Psoas muscle (tissue), 8 donors: ENCODE measurements around the gene FXYD2. TPM values are rescaled to one million over a fixed set of nuclear protein-coding genes. Genes with fewer than 3 reads are reported as not detected.

ENCODE experiments used
- ATAC-seq, 4 donors: fragments of 200-7000 bp; cut with Tn5 transposase; one replicate each; pipeline ENCODE4 v1.9.1; 2020; ENCODE audit warnings: moderate library complexity in 3 of 4, mild to moderate bottlenecking in 2 of 4
- DNase-seq, 2 donors: peaks; one replicate each; pipeline ENCODE4 v3.0.0-alpha.2; 2020
- H3K27ac ChIP-seq: fragments of 200-600 bp; one replicate; pipeline ENCODE4 v1.8.0; 2022
- H3K27me3 ChIP-seq, 3 donors: fragments of 200-600 bp in 1 of 3; one replicate each; pipeline versions ENCODE4 v1.6.1 to v1.8.0; 2013 to 2022; ENCODE audit warnings: low read length in 2 of 3, mild to moderate bottlenecking in 2 of 3, moderate library complexity in 1 of 3; ENCODE audit not compliant: insufficient read depth in 3 of 3
- H3K36me3 ChIP-seq, 2 donors: fragments of 200-600 bp in 1 of 2; one replicate each; pipeline versions ENCODE4 v1.6.1 to v1.8.0; 2013 to 2022; ENCODE audit warnings: low read depth in 1 of 2, mild to moderate bottlenecking in 1 of 2, moderate library complexity in 1 of 2; ENCODE audit not compliant: insufficient read depth in 1 of 2
- H3K4me1 ChIP-seq: fragments of 200-600 bp; one replicate; pipeline ENCODE4 v1.8.0; 2022
- H3K4me3 ChIP-seq: fragments of 200-600 bp; one replicate; pipeline ENCODE4 v1.8.0; 2022; ENCODE audit warnings: mild to moderate bottlenecking
- H3K9me3 ChIP-seq: fragments of 200-600 bp; one replicate; pipeline ENCODE4 v1.8.0; 2022
- WGBS, 3 donors: extraction: QIAGEN DNeasy Blood & Tissue Kit; methylation state at CpG; one replicate each; pipeline versions ENCODE4 v1.1.6 to v1.1.7; 2013; 5-methylcytosine and 5-hydroxymethylcytosine counted together
- intact Hi-C, 2 donors: fragments of 100-400 bp; cut with DNase I; formaldehyde crosslinking; loops; one replicate each; pipeline versions ENCODE4 v1.11.0 to v1.14.2; 2022
- polyA plus RNA-seq, 3 donors: library from polyadenylated mRNA; stranded (reverse); fragments of 200-250 nt; gene quantifications; one replicate each; pipeline ENCODE4 v1.2.3, GENCODE V29; 2013
- total RNA-seq, 4 donors: library from RNA; stranded (reverse); fragmentation: NEBNext Ultra II Directional in 2 of 4; extraction: Animal tissue kit (Norgen Biotek cat#: 25700) in 2 of 4; gene quantifications; one replicate each; pipeline versions ENCODE4 v1.2.1 to v1.2.4, GENCODE V29; 2021 to 2023
- TF ChIP-seq, protein P1 (sequence below): fragments of 200-600 bp; IDR thresholded peaks from one replicate; pipeline ENCODE4 v1.8.0; 2022; ENCODE audit warnings: antibody characterized with exemption
- donor health status: healthy with polysubstance abuse.
- donor health status: DM: no; HTN: no; CAD: no; lungs with moderate emphysema.
- donor health status: Bipolar disorder and iron deficiency.
- donor health status: healthy.
- donor health status: DM: yes; HTN: yes; CAD: no.
- donor health status: DM: no; HTN: no; CAD: no.
- donor health status: DM: no; HTN: no; CAD: no.
- donor health status: DM: yes; HTN: yes; CAD: no.

Gene FXYD2
- total and polyA plus RNA-seq, 7 donors, result 0.17 to 0.69 (median 0.42) TPM; not detected in 2

DNA sequence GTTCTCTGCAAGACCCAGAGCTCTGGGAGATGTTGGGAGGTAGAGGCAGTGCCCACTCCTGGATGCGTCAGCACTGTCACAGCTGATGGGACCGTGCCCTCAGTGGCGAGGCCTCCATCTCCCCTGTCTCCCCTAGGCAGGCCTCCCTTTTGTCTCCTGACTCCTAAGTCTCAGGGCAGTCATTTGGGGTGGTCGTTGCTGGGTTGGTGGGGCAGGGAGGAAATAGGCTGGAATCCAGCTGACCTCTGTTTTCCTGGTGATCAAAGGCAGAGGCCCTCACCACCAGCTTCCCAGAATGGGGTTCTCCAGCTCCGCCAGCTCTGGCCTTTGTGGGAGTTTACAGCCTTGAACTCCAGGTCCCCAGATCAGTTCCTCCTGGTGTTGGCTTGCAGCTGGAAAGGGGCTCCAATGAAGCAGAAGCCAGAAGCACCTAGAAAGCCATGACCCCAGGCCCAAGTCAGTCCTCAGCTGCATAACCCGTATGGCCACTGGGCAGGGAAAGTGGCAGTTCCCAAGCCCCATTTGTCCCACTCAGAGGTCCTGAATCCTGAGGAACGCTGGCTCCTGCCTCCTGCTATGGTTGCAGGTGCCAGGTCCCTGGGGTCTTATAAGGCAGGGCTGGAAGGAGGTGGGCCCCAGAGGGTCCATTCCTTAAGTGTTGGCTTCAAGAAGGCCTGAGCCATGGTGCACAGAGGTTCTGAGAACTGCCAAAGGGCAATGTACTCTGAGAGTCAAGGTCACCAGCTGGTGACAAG, 7.3 kb upstream of the FXYD2 start:
- Histone ChIP-seq H3K27ac (no peak overlapping the region), H3K27me3 (no peaks in the 10 kb centered on the region), H3K4me3 (no peak overlapping the region), H3K4me1 (peaks cover 12% of the 10 kb centered on the region), H3K36me3 (no peaks in the 10 kb centered on the region), H3K9me3 (no peaks in the 10 kb centered on the region)
- WGBS, 3 donors, result 77 to 88% (median 84%) methylated on average over 7 of the region's 7 CpGs
- TF ChIP-seq, protein P1, sequence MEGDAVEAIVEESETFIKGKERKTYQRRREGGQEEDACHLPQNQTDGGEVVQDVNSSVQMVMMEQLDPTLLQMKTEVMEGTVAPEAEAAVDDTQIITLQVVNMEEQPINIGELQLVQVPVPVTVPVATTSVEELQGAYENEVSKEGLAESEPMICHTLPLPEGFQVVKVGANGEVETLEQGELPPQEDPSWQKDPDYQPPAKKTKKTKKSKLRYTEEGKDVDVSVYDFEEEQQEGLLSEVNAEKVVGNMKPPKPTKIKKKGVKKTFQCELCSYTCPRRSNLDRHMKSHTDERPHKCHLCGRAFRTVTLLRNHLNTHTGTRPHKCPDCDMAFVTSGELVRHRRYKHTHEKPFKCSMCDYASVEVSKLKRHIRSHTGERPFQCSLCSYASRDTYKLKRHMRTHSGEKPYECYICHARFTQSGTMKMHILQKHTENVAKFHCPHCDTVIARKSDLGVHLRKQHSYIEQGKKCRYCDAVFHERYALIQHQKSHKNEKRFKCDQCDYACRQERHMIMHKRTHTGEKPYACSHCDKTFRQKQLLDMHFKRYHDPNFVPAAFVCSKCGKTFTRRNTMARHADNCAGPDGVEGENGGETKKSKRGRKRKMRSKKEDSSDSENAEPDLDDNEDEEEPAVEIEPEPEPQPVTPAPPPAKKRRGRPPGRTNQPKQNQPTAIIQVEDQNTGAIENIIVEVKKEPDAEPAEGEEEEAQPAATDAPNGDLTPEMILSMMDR, result no peak
- DNase-seq, result no peak
- no peak for ATAC-seq
- intact Hi-C loops, result no loop called here

DNA sequence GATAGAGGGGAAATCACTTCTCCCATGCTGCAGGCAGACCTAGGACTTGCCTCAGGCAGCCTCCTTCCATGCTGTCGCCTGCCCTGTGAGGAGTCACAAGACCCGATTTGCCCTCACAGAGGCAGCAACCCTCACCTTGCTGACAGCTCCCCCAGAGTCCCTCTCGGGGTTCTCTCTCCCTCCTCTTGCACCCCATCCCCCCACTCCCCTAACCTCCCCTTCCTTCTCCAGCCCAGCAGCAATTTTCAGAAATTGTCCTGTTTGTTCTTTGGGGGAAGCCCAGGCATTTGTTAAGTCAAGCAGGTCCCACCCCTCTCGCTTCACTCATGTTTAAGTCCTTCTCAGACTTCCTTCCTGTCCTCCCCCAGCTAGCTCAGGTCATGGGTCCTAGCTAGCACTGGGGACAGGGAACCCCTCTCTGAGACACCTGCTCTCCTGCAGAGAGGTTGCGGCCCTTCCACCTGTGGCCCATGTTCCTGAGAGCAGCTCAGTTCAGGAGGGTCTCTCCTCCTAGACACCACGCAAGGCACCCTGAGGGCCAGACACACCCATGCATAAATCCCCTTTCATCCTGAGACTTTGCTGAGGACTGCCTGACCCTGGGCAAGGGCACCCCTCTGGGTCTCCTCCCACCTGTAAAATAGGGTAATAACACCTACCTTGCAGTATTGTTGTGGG, 6.3 kb upstream of the FXYD2 start:
- DNase-seq, result no peak
- no peaks in the 10 kb centered on the region for H3K9me3 ChIP-seq
- WGBS, 3 donors, result 61 to 83% (median 81%) methylated on average over 6 of the region's 6 CpGs
- intact Hi-C loops, result no loop called here
- peaks cover 12% of the 10 kb centered on the region for H3K4me1 ChIP-seq
- no peak overlapping the region for H3K27ac ChIP-seq
- no peaks in the 10 kb centered on the region for H3K27me3 ChIP-seq
- TF ChIP-seq, protein P1, result no peak
- no peak overlapping the region for H3K4me3 ChIP-seq
- H3K36me3 ChIP-seq, result no peaks in the 10 kb centered on the region
- no peak for ATAC-seq

DNA sequence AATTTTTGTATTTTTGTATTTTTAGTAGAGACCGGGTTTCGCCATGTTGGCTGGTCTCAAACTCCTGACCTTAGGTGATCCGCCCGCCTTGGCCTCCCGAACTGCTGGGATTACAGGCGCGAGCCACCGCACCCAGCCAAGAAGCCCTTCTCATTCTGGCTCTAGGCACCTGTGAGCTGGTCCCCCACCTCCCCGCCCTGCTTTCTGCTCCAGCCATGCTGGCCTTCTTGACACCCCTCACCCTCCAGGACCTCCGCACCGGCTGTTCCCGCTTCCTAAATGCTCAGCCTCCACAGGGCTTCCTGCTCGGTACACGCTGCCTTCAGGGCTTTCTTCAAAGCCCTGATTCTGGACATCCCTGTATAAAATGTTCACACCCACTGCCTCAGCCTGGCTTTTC, 5.5 kb upstream of the FXYD2 start:
- no peak overlapping the region for H3K27ac ChIP-seq
- no peaks in the 10 kb centered on the region for H3K36me3 ChIP-seq
- H3K27me3 ChIP-seq, result no peaks in the 10 kb centered on the region
- DNase-seq (no peak), ATAC-seq (no peak)
- TF ChIP-seq, protein P1, result no peak
- no peaks in the 10 kb centered on the region for H3K9me3 ChIP-seq
- H3K4me3 ChIP-seq, result no peak overlapping the region
- intact Hi-C loops, result no loop called here
- WGBS, 3 donors, result 77 to 89% (median 88%) methylated on average over 14 of the region's 14 CpGs
- H3K4me1 ChIP-seq, result peaks cover 12% of the 10 kb centered on the region

DNA sequence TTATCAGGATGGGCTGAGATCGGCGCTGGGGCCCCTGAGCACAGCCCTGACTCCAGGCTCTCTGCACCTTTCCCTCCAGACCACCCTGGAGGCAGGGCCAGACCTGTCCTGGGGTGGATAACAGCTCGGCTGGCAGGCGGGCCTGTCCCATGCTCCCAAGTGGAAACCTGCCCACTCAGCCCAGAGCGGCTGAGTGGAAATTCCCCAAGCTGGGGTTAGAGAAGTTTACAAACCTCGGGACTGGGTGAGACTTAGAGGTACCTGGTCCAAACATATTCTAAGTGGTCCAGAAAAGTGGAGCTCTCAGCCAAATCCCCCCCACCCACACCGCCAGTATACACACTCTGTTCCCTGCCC, 4.8 kb upstream of the FXYD2 start:
- ATAC-seq (no peak), DNase-seq (no peak)
- intact Hi-C loops, result no loop called here
- TF ChIP-seq, protein P1, result no peak
- 68 to 91% (median 69%) methylated on average over 7 of the region's 7 CpGs for WGBS, 3 donors
- Histone ChIP-seq H3K4me1 (peaks cover 12% of the 10 kb centered on the region), H3K9me3 (no peaks in the 10 kb centered on the region), H3K27ac (no peak overlapping the region), H3K27me3 (no peaks in the 10 kb centered on the region), H3K4me3 (no peak overlapping the region), H3K36me3 (no peaks in the 10 kb centered on the region)
